Measurements from ENCODE around the gene USF2.

DNA sequence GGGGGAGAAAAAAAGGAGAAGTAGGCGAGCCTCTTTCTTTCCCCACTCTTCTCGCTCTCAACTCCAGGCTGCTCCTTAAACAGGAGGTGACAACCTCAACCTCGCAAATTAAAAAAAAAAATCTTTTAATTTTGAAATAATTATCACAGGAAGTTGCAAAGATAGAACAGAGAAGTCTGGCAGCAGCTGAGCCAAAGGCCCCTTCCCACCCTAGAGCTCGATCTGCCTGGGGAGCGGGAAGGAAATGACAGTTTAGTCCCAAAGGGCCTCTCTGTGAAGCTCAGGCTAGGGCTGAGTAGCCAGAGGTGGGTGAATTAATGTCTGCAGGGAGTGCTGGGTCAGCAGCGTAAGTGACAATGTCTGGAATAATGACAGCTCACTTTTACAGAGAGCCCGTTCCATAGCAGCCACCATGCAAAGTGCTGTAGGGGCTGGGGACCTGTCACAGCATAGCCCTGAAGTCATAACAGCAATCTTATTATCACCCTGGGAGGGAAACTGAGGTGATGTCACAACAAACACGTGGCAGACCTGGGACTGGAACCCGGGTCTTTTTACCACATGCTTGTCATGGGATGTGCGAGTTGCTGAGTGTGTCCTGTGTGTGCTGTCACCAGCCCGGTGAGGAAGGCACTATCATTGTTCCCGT is 51.4 kb downstream of the USF2 start:
- TF ChIP-seq POLR2AphosphoS5 (IDR thresholded peaks at IDR 0.05): no peak
- TF ChIP-seq CTCF (IDR thresholded peaks at IDR 0.05): no peak
- TF ChIP-seq POLR2A (IDR thresholded peaks at IDR 0.05): no peak
